Right ventricle myocardium inferior (tissue), 1 donor: Measurements from ENCODE around the gene ADAM12. TPM values are rescaled to one million over a fixed set of nuclear protein-coding genes. Genes with fewer than 3 reads are reported as not detected.
"Not testable (repeated sequence)": the region's sequence is repeated elsewhere in the genome, so short reads cannot be mapped to it uniquely, and the experiment has no call there.

ENCODE experiments used
- ATAC-seq: fragments of 200-7000 bp; cut with Tn5 transposase; one replicate; pipeline ENCODE4 v1.9.1; 2020; ENCODE audit warnings: mild to moderate bottlenecking, moderate library complexity
- DNase-seq: peaks from one replicate; pipeline ENCODE4 v3.0.0; 2021; ENCODE audit errors: missing footprints
- intact Hi-C: fragments of 100-400 bp; cut with DNase I; formaldehyde crosslinking; loops from one replicate; pipeline ENCODE4 v1.11.0; 2022
- total RNA-seq: library from RNA; stranded (reverse); fragmentation: NEBNext Ultra II Directional; extraction: Animal tissue kit (Norgen Biotek cat#: 25700); gene quantifications from one replicate; pipeline ENCODE4 v1.2.1, GENCODE V29; 2021
- donor health status: DM: no; HTN: yes; CAD: no; lungs with severe emphysema.

Gene ADAM12
- total RNA-seq, 1 donor from 2014 or later = 0.35 TPM

DNA sequence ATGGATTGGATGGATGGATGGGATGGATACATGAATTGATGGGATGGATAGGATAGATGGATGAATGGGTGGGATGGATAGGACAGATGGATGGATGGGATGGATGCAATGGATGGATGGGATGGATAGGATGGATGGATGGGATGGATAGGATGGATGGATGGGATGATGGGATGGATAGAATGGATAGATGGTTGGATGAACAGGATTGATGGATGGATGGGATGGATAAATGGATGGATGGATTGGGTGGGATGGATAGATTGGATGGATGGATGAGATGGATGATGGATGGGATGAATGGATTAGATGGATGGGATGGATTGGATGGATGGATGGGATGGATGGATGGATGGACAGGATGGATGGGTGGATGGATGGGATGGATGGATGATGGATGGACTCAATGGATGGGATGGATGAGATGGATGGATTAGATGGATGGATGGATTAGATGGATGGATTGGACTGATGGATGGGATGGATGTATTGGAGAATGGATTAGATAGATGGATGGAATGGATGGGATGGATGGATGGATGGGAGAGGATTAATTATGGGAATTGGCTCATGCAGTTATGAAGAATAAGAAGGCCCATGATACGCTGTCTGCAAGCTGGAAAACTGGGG is 136.4 kb downstream of the ADAM12 start:
- intact Hi-C loops = no loop called here
- DNase-seq (no peak), ATAC-seq (no peak)

DNA sequence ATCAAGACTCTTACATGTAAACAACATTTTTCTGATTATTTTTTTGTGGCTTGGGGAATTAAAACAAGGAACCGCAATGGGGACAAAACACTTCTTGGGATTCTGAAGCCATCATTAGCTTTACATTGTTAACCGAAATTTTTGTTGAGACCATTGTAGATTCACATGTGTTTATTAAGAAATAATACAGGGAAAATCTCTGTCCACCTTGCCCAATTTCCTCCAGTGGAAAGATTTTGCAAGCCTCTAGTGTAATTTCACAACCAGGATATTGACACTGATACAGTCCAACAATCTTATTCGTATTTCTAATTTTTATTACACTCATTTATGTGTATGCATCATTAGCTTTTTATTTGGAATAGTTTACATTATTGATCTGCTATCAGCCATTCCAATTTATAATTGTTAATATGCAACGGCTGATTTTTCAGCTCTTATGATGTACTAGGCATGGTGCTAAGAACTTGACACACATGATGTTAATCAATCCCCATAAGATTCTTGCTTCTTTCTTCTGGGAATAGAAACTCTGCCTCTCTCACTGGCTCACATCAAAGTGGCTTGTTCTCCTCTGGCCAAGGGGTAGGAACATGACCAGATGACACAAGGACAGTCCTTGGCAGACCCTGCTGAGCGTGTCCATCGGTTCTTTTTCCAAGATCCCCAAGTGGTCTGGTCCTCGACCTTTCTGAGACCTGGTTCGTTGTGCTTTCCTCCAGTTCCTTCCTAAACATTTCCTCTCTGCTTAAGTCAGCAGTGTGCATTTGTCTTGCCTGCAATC is 137.6 kb downstream of the ADAM12 start:
- no peak for ATAC-seq
- DNase-seq = no peak
- intact Hi-C loops = no loop called here

DNA sequence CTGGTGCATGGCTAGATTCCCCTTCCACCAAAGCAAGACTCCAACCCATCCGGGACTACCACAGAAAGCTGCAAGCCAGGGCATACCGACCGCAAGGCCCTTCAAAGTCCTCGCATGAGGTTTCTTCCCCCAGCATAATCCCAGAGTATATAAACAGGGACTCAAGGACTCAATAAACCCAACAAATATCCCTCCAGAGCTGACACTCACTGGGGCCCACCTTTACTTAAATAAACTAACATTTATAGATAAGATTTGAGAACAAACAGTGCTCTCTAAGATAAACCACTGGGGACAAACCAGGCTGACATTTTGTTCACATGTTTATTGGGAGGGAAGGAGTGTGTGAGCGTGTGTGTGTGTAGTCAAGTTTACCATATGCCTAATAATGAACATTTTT is 138.2 kb downstream of the ADAM12 start:
- ATAC-seq (no peak), DNase-seq (no peak)
- intact Hi-C loops = no loop called here

DNA sequence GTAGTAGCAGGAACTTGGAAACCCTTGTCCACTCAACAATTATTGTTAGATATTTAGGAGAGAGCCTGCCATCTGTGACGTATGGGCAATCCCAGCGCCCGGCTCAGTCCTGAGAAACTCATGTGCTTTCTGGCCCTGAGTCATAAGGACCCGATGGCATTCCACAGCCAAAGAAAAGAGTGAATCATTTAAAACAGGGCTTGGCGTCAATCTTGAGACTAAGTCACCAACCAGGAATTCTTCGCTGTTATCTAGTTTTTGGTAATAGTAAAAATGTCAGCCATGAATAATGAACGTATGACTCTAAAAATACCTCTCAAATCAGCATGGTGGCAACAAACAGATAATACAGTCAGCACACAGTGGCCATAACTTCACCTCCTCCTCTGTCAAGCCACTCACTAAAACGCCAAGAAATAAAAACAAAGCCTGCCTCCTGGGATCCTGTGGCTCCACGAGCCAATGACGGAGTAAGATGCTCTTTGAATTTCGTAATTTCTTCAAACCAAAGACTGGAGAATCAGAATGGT is 140.8 kb downstream of the ADAM12 start:
- DNase-seq (peak; percentile 79), ATAC-seq (peak; percentile 75)
- intact Hi-C loops = no loop called here

DNA sequence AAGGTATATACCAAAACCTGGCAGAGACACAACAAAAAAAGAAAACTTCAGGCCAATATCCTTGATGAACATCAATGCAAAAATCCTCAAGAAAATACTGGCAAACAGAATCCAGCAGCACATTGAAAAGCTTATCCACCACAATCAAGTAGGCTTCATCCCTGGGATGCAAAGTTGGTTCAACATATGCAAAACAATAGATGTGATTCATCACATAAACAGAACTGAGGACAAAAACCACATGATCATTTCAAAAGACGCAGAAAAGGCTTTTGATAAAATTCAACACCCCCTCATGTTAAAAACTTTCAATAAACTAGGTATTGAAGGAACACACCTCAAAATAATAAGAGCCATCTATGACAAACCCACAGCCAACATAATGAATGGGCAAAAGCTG is 141.9 kb downstream of the ADAM12 start:
- ATAC-seq, intact Hi-C loops, DNase-seq: not testable (repeated sequence)

DNA sequence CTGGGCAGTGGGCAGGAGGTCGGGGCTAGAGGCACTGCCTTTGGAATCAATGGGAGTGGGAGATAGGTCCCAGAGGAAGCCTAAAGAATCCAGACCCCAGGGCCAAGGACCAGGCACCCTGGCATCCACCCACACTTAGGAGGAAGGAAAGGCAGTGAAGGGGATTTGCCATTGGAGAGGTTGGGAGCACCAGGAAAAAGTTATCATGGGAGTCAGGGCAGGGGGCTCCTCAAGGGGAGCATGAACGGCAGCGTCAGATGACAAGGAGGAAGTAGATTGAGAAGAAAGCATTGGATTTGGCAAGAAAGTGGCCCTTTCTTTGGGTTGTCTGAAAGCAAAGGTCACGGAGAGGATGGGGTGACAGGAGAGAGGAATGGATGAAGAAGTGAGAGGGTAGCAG is 142.8 kb downstream of the ADAM12 start:
- DNase-seq = no peak
- ATAC-seq = no peak
- intact Hi-C loops = no loop called here

DNA sequence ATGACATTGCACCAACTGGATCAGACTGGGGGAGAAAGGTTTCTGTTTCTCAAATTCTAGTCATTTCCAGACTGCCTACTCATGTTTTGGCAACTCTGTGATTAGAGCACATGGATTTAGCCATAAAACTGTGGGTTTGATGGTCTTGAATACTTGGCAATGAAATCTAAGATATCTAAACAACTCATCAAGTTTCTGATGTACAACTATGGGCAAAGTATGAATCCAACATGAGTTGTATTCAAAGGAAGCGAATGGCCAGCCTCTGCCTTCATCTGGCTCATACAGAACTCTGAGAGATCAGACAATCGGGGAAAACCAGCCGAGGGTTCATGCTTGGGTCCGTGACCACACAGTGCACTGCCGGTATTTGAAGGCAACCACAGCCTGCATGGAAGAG is 144.3 kb downstream of the ADAM12 start:
- DNase-seq (no peak), ATAC-seq (no peak)
- intact Hi-C loops = no loop called here

DNA sequence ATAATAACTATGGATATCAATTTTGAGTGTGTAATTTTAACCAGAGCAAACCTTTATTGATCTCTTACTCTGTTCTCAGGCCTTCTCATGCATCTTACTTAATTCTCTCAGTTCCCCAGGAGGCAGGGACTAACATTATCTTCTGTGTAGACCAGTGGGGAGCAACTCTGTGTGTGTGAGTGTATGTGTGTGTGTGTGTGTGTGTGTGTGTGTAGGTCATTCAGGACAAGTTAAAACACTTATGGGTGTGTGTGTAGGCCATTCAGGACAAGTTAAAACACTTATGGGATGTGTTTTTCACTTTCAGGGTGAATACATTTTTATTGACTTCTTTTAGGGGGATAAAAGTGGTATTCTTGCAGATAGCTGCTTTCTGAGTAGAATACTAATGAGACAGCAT is 145.0 kb downstream of the ADAM12 start:
- intact Hi-C loops = no loop called here
- no peak for ATAC-seq
- no peak for DNase-seq

DNA sequence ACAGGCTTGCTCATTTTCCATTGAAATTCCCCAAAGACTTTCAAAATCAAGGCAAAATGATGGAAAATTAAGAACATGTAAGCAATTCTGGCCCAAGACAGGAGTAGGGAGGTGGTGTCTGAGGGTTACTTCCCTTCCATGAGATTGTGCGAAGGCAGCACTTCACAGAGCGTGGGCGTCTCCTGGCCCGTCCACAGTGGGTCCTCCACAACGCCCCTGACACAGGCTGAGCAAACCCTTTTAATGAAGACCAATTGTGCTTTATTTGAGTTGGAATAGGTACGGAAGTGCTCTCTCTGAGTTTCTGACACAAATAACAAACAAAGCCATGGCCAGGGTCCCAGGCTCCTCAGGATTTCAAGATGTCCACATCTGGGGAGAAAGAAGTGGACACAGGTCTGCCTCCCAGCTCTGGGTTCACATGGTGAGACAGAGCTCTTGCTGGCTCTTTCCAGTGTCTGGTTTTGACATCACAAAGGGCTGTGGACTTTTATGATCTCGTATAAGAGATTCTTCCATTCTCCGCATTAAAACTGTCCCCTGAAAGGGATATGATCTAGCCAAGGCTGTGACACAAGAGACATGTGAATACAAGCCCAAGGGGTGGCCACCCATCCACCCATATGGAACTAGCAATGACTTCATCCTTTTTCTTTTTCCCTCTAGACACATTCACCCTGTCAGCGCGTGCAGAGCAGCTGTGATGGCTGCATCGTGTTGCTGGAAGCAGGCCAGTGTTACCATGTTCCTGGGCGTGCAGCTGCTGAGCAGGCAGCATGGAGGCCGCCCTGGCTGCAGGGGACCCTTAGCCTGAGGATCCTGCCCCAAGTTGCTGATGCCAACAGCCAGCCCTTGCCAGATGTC is 145.6 kb downstream of the ADAM12 start:
- DNase-seq (peak; percentile 79), ATAC-seq (peak; percentile 76)
- intact Hi-C loops = no loop called here

DNA sequence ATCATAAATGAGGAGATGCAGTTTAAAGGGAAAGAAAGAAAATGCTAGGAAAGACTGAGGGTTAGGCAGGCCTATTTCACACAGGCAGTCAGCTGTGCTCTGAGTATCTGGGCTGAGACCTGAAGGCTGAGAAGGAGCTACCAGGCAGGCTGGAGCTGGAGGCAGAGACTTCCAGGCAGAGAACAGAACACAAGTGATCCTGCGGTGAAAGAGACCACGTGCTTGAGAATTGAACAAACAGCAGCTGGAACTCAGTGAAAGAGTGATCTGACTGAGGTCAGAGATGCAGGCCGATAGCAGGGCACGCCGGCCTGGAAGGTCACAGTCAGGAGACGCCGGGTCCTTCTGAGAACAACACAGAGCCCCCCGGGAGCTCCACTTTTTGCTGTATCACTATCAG is 147.8 kb downstream of the ADAM12 start:
- ATAC-seq = peak; percentile 20
- no peak for DNase-seq
- intact Hi-C loops = no loop called here

DNA sequence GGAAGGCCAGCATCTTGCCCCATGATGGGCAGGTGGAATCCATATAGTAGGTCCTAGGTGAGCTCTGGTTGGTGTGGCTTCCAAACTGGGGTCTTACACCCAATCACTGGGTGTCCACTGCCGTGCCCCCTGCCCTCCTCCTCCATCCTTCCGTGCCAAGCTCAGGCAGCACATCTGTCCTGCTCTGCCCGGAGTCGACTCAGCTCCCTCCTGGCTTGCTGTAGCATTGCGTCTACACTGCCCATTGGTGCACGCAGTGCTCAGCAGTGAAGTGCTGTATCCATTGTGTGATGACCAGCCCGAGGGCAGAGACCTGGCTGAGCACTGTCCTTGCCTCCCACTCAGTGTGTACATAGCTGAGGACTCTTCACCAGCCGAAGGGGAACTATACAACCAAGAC is 148.4 kb downstream of the ADAM12 start:
- no peak for DNase-seq
- intact Hi-C loops = no loop called here

DNA sequence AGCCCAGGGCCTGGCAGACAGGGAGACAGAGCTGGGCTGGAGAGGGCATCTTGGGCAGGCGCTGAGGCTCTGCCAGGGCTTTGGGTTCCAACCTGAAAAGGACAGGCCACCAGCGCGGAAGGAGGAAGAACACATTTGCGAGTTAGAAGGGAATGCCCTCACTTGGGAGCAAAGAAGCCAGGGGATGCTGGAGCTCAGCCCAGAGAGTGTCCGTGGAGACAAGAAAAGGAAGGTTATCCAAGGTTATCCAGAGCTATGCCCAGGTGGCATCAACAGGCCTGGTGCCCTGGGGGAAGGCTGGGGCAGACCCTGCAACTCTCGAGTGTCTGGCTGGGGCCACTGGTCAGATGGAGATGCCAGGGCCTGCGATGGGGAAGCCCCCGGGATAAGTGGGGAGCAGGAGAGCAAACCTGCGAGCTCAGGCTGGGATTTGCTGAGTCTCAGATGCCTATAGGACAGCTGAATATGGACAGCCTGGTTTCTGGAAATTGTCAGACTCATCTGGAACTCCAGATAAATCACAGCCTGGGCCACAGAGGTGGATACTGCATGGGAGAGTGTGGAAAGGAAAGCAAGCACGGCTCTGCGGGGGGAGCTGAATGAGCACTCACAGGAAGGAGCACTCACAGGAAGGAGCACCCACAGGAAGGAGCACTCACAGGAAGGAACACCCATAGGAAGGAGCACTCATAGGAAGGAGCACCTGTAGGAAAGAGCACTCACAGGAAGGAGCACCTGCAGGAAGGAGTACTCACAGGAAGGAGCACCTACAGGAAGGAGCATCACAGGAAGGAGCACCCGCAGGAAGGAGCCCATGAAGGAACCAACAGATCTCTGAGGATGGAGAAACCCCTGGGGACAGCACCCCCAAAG is 152.1 kb downstream of the ADAM12 start:
- DNase-seq (no peak), ATAC-seq (no peak)
- intact Hi-C loops = no loop called here

More for the DNA sequence above, 148.4 kb downstream of the ADAM12 start:
- ATAC-seq = no peak

DNA sequence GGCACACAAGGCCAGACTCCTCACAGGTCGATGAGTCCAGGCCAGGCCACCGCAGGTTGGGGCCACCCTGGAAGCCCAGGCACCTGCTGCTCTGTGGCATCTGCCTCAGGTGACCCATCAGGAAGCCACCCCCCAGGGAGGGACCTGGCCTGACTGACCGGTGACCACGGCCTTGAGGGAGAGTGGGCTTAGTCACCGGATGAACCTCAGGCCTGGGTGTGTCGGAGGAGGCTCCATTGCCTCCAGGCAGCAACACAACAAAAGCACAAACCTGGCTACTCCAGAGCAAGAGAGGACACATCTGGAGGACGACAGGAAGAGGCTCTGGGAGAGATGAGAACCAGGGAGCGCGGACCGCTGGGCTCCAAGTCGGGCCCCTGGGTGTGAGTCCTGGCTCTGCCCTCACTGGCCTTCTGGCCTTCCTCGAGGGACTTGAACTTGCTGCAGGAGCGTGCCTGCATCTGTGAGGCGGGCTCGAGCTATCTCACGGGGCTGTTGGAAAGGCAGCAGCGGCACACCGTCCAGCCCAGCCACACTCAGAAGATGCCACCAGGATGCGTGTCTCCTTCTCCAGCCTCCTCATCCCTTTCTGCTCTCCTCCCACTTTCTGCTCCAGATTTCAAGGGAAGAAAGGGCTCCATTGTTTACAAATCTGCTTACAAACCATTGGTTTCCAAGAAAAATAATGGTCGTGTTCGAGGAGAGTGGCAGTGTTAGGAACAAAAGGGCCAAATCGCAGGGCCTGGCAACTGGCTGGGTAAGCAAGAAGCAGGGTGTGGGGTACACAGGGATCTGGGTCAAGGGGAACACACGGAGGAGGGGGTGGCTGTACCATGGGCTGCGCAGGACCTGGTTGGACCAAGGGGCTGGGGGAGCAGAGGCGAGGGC is 152.9 kb downstream of the ADAM12 start:
- no peak for DNase-seq
- ATAC-seq = peak; percentile 42
- intact Hi-C loops = no loop called here

DNA sequence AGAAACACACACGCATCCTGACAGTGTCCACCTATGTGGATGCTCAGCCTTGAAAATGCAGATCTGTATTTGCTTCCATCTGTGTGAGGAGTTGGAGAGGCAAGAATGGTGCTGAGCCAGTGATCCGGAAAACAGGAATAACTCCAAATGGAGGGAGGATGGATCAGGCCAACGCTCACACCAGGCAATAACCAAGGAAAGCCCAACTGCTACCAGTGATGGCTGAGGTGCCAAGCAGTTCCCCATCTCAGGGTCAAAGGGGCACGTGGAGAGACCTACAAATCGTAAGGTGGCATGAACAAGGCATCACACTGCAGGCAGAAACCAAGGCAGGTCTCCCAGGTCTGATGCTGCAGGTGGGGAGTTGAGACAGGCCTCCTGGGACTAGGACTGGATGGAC is 153.6 kb downstream of the ADAM12 start:
- intact Hi-C loops = no loop called here
- no peak for ATAC-seq
- DNase-seq = no peak

DNA sequence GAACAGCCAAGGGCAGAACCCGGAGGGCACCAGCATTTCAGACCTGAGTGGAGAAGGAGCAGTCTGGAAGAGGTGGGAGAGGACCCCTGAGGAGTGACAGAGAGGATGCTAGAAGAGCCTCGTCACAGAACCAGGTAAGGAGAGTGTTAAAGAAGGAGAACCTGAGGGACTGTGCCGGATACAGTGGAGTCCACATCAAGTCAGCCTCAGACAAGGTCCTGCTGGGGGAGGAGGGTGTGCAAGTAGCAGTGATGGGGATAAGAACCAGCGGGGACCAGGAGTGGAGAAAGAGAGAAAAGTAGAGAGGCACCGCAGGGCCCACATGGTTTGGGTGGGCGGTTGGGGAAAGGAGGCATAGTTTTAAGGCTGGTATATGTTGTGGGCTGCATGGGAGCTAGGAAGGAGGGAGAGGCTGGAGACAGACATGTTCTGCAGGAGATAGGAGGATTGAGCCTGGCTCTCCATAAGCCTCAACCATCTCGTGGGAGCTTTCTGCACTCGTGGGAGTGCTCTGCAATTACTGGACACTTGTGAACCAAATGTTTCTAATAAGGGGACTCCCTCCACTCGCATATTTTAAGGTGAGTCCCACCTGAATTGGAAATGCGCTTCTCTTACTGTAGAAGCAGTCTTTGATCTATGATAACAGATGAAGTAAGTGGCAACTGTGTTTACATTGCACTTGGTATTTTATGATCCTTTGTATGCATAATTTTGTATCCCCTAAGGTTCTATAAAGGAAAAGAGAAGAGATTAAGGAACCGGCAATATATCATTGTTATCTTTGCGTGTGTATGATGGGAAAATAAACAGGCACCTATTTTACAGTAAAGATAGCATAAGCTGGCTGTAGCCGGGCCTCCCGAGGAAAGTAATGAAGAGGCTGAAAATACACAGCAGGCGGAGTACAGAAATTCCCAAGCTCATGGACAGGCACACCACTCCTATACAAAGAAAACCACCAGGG is 154.8 kb downstream of the ADAM12 start:
- intact Hi-C loops = no loop called here
- DNase-seq = no peak
- no peak for ATAC-seq

DNA sequence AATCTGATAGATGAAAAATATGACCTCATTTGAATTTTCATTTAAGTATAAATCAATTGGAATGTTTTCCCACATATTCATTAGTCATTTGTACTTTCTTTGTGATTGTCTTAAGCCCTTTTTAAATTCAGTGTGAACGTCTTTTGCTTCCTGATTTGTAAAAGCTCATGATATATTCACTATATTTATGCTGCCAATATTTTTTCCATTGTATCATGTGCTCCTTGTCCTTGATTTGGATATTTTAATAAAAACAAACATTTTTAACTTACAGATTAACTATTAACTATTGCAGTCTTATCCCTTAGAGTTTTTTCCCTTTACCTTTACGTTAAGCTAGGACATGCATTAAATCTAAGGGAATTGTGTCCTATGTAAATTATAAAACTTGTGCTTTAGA is 157.7 kb downstream of the ADAM12 start:
- DNase-seq (no peak), ATAC-seq (no peak)
- intact Hi-C loops = no loop called here

DNA sequence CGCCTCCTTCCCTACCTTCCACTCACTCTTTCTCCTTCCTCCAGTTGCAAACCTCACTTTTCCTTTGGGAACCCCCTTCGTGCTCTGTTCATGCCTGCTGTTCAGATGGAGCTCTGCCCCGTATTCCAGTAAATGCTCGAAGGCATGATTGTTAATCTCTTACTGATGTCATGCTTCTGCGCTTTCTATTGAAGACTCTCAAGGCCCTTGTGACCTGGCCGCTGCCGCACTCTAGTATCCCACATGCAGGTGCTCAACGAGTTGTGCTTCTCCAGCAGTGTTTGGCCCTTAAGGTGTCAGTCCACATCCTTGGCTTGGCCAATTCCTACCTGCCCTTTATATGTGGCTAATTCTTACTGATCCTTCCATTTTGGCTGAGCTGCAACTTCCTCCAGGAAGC is 158.6 kb downstream of the ADAM12 start:
- ATAC-seq (no peak), DNase-seq (no peak)
- intact Hi-C loops = no loop called here
